UCSD-AML1 (cell line): Measurements from ENCODE around the gene PDZD7.

Experiments used
- DNase-seq: peaks from one replicate; lab custom pipeline; 2025; ENCODE audit not compliant: unreplicated experiment; lab: John Stamatoyannopoulos, UW

PDZD7 gene

DNA sequence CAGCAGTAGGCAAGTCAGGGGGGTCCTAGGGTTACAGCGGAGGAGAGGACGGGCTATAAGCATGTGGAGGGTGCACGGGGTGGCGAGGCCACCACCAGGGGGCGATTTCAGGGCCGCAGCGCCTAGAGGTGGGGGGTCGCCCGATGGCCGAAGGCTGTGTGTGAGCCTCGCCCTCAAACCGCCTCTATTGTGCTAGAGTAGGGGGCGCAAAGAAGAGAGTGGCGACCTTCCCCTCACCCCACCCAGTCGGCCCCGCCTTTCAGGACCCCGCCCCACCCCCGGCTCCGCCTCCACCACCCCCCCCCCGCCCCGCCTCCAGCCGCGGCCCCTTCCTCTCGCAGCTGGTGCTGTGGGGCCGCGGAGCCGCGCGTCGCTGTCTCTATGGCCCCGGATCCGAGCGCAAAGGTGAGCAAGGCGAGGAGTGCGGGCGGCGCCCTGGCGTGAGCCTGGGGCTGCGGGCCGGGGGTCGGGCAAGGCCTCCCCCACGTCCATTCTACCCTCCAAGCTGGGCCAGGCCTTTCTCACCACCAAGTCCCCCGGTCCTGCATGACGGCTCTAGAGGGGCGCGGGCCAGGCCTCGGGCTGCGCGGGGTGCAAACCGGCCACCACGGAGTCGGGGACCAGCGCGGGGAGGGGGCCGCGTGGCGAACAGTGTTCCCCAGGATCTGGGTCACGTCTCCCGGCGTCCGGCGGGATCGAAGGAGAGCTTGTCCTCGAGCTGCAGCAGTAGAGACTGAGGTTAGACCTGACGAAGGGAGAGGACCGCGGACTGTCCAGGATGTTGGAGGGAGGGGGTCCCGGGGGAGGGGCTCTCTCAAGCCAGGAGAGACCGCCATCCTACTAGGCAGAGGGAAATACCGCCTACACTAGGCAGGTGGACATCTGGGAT, 61.5 kb downstream of the PDZD7 start, which contains the start of gene SEMA4G:
SEMA4G (plus strand) TSS at position 318 of the 889 bp plus-strand sequence. CDS start 3,409 bp downstream, outside the sequence.
- peak; percentile 18 for DNase-seq

DNA sequence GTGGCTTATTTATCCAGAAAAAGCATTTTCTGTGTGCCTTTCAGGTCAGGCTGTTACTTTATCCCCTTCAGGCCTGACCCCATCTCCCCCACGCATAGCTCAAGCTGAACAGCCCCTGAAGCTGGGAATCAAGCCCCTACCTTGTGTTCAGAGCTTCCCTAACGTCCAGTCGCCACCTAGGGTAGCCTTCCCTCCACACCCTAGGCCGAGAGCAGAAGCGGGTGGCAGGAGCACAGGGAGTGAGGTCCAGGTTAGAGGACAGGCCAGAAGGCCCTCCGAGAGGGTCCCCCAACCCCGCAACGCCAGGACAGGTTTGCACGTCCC, 62.1 kb downstream of the PDZD7 start:
- DNase-seq = no peak

DNA sequence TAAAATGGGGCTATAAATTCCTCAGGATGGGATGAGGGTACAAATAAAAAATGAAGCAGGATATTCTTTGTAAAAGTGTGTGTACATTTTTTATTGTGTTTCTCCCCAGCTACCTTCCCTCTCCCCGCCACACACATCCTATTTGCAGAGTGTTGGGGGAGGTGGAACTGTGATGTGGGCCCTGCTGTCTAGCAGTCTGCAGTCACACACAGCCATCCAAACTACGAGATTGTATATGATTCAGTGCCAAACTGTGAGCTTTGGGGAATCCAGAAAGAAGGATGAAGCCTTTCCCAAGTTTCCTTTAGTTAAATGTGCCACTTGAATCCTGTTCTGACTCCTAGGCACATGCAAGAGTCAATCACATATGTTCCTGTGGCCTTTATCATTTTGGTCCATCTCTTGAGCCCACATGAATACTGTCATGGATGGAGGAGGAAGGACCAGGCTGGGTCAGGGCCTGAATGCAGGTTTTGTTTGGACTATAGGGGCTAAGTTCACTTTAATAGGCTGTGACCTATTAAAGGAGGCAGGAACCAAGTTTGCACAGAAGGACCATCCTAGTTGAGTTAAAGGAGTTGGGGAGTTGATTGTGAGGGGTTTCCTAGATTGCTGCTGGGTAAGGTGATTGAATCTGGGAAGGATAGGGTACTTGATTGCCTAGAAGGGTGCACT, 62.7 kb downstream of the PDZD7 start:
- no peak for DNase-seq

DNA sequence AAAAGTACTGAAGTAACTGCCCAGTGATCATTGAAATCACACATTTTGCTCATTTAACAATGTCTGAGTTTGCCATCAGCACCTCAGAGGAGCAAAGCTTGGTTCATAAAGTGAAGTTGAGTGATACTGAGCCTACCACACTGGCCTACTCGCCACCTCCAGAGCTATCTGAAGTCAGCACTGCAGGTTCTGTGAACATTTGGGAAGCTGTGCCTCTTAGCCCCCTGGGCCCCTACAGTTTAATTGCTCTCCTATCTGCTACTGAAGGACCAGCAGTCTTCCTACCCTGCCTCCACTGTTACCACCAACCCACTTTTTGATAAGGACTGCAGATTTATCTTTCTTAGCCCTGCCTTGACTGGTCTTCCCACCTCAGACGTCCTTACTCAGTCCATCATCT, 63.6 kb downstream of the PDZD7 start:
- DNase-seq = no peak

DNA sequence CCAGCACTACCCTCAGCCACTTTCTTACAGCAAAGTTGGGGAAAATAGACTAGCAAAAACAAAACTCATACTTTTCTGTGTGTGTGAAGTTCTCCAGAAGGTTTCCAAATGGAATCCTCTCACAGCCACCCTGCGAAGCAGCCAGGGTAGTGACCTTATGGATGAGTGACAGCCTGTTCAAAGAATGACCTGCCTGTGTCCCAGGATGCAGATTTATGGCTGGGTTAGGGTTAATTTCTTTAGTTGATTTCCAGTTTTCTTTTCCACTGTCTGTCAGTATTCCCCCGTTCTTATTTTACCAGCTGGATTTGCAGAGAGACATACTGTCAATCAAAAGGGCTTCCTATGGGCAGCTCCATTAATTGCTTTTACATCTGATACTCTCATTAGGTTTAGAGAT, 64.0 kb downstream of the PDZD7 start:
- DNase-seq = no peak

DNA sequence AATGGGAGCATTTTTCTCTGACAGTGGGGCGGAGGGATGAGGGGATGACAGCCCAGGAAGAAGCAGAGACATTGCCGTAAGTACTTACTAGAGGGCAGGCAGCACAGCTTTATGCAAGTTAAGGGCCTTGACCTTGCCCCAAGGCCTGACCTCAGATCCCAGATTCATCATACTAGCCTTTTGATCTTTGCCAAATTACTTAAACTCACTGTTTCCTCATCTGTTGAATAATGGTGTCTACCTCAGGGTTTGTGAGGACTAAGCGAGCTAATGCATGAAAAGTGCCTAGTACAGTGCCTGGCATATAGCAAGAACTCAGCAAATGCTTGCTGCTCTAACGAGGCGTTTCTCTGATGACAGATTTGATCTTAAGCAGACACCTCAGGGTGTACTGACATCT, 65.1 kb downstream of the PDZD7 start:
- DNase-seq = no peak

DNA sequence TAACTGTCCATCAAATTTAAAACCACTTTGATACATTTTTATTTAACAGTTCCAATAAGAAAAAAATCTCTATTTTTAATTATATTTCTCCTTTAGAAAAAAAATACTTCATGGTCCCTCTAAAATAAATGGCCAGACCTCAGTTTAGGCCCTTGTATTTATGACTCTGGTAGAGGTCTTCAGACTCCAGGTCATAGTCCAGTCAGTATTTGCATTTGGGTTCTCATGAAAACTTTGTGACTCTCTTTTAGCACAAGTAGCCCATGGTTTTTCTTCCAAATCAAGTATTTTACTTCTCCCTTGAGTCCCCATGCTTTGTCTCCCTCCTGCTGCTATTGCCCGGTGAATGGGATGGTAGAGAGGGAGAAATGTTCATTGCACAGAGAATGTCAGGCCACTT, 67.1 kb downstream of the PDZD7 start:
- DNase-seq = no peak

DNA sequence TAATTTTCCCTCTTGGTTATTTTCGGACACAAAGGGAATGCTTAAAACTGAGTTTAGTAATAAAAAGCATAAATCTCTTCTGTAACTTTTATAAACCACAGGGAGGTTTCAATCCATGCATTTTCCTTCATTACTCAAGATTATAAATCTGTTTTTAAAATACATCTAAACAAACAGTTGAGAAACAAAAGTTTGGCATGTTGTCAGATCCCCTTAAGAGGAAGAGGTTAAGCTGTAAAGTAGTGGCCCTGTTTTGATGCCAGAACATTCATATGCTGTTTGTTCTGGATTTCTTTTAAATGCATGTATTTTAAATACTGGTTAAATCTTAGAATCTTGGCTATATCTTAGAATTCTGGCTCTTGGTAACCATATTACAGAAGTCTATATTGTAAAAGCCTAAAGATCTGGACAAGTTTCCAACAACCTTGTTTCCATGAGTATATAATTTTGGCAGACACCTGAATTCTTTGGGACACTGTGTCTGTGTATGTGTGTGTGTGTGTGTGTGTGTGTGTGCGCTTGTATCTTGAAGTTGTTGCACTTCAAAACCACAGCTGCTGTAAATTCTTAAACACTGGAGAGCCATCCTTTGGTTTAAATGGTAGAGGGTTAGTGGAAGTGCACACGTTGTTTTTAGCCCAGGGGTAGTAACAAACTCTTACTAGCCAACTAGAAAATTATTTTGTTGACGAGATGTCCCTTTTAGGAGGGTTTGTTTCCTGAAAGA, 68.4 kb downstream of the PDZD7 start:
- DNase-seq = no peak

DNA sequence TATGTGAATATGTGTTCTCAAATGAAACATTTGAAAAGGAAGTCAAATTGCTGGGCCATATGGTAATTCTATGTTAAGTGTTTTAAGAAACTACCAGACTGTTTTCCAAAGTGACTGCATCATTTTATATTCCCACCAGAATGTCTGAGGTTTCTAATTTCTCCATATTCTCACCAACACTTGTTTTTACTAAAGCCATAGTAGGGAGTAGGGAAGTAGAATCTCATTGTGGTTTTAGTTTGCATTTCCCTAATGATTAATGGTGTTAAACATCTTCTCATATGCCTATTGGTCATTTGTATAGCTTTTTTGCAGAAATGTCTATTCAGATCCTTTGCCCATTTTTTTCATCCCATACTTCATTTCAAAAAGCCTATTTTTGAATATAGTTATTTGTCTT, 70.7 kb downstream of the PDZD7 start:
- DNase-seq = no peak
